Fibroblast of villous mesenchyme (primary cell): ENCODE results near the gene TAOK2. TPM values are rescaled to one million over a fixed set of nuclear protein-coding genes. Genes with fewer than 3 reads are reported as not detected.

Experiments
- DNase-seq: peaks from one replicate; pipeline ENCODE4 v3.0.0-alpha.2; 2010; ENCODE audit warnings: low read depth
- H3K4me3 ChIP-seq: 2 replicates; pipeline ENCODE4 v1.5.1; 2011; ENCODE audit warnings: low read depth, mild to moderate bottlenecking, low read length
- CTCF ChIP-seq: IDR thresholded peaks from 2 replicates; pipeline ENCODE4 v1.5.1; 2012; ENCODE audit warnings: low read depth, mild to moderate bottlenecking, low read length; ENCODE audit not compliant: insufficient read depth
- total RNA-seq: library from RNA; depleted of rRNA; stranded (reverse); fragments of >200 nt; gene quantifications from 2 replicates; pipeline ENCODE4 v1.2.3, GENCODE V29; 2012

TAOK2 gene
- total RNA-seq, 1 donor, result 63.9 TPM

- TF ChIP-seq CTCF, result no peak
- H3K4me3 ChIP-seq, result no peak overlapping the region
- no peak for DNase-seq
These were observed 3.6 kb downstream of the TAOK2 start for GRCh38 chr16:29977063-29977825.

DNA sequence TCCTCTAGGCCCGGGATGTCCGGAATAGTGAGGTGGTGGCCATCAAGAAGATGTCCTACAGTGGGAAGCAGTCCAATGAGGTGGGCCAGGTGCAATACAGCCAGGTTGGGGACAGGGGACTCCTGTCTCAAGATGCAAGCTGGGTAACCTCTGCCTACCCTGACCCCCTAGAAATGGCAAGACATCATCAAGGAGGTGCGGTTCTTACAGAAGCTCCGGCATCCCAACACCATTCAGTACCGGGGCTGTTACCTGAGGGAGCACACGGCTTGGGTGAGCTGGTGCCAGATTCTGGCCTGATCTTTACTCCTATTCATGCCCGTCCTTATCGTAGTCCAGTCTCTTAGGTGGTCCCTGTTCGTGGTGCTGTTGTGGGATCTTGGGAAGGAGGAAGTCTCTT, 4.4 kb downstream of the TAOK2 start:
- no peak for DNase-seq
- no peak for TF ChIP-seq CTCF

GRCh38 chr16:29978564-29979270, 5.0 kb downstream of the TAOK2 start:
- no peak for TF ChIP-seq CTCF
- no peak for DNase-seq
- no peak overlapping the region for H3K4me3 ChIP-seq

More for the DNA sequence above, 4.4 kb downstream of the TAOK2 start:
- no peak overlapping the region for H3K4me3 ChIP-seq

DNA sequence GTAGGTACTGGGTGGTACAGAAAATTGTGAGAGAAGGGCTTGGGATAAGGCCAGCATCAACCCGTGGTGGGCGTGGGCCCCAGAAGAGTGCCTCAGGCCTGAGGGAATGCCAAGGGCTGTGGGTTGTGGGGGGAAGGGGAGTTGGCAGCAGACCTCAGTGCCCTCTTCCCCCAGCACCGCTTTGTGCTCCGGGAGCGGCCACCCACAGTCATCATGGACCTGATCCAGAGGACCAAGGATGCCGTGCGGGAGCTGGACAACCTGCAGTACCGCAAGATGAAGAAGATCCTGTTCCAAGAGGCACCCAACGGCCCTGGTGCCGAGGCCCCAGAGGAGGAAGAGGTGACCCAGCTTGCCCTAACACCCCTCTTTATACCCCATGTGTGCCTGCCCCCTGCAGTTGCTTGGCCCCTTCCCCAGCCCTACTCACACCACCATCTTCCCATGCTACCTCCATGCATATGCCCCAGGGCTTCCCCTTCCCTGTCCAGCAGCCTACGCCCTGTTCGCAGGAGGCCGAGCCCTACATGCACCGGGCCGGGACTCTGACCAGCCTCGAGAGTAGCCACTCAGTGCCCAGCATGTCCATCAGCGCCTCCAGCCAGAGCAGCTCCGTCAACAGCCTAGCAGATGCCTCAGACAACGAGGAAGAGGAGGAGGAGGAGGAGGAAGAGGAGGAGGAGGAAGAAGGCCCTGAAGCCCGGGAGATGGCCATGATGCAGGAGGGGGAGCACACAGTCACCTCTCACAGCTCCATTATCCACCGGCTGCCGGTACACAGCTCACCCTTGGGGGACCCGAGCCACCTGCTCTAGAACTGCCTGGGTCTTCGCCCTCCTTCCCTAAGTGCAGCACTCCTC, 9.1 kb downstream of the TAOK2 start:
- H3K4me3 ChIP-seq, result no peak overlapping the region
- TF ChIP-seq CTCF, result no peak
- no peak for DNase-seq

DNA sequence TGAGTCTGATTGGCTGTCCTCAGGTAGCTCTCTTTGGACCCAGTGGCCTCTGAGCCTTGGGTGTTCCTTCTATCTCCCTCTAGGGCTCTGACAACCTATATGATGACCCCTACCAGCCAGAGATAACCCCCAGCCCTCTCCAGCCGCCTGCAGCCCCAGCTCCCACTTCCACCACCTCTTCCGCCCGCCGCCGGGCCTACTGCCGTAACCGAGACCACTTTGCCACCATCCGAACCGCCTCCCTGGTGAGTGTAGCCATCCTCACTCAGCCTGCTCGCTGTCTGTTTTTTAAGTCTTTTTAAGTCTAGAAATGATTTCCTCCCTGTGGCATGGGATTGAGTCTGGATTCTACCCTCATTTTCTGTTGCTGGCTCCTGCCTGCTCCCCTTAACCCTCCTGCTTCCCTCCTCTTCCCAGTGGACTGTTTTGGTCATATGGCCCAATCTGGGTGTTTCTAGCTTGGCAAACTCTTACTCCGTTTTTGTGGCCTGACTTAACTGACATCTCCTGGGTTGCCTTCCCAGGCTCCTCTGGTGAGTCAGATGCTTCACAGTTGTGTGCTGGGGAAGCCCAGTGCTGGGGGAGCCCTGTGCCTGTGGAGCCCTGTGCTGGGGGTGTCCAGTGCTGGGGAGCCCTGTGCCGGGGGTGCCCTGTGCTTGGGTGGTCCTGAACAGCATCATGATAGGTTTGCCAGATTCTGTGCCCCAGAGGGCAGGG, 9.9 kb downstream of the TAOK2 start:
- TF ChIP-seq CTCF, result no peak
- DNase-seq, result no peak
- no peak overlapping the region for H3K4me3 ChIP-seq

DNA sequence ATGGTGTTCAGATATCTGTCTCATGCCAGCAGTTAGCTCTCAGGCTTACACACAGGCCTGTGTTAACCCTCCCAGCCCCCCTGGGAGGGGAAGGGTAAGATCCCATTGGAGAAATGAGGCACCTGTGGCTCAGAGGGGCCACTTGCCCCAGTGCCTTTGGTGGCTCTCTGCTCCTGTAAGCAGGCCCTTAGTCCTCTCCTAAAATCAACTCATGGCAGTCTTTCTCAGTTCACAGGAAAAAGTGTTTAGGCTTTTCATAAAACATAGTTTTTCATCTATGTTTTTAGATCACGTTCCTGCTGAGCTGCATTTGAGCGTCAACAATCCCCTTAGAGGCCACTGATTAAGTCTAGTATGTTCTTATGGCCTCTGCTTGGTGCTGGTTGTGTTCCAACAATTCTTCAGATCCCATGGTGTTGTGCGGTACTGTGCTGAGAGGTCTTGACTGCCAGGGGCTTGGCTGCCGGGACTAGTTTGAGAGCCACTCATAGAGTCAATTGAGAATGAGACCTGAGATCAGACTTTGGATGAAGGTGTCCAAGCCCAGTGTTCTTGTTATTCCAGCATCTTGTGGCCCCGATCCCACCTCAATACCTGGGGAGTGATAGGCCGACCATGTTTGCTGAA, 10.6 kb downstream of the TAOK2 start:
- TF ChIP-seq CTCF, result no peak
- no peak for DNase-seq
- H3K4me3 ChIP-seq, result no peak overlapping the region
